ENCODE results near the gene MVP. TPM values are rescaled to one million over a fixed set of nuclear protein-coding genes. Genes with fewer than 3 reads are reported as not detected.
"Not testable (repeated sequence)": the region's sequence is repeated elsewhere in the genome, so short reads cannot be mapped to it uniquely, and the experiment has no call there.

Gene MVP
- total and polyA plus RNA-seq, 7 donors = 17.6 to 75.9 (median 34.3) TPM

DNA sequence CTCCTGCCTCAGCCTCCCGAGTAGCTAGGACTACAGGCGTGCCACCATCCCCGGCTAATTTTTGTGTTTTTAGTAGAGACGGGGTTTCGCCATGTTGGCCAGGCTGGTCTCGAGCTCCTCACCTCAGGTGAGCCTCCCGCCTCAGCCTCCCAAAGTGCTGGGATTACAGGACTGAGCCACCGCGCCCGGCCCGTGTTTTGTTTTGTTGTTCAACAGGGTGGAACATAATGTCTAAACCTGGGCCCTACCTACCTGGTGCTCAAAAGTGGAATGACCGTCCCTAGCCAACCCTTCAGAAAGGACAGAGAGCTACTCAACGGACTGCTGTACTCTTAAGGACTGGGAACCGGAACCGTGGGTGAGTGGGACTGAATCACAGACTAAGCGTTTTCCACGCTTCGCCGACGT is 30.5 kb upstream of the MVP start:
- ATAC-seq (no peak), DNase-seq (no peak)
- intact Hi-C loops (cut with DNase I) = loop anchor here (5.0 to 10.0 kb wide), 2 partner anchors 85 to 213 kb away; no protein-coding TSS in a partner anchor

DNA sequence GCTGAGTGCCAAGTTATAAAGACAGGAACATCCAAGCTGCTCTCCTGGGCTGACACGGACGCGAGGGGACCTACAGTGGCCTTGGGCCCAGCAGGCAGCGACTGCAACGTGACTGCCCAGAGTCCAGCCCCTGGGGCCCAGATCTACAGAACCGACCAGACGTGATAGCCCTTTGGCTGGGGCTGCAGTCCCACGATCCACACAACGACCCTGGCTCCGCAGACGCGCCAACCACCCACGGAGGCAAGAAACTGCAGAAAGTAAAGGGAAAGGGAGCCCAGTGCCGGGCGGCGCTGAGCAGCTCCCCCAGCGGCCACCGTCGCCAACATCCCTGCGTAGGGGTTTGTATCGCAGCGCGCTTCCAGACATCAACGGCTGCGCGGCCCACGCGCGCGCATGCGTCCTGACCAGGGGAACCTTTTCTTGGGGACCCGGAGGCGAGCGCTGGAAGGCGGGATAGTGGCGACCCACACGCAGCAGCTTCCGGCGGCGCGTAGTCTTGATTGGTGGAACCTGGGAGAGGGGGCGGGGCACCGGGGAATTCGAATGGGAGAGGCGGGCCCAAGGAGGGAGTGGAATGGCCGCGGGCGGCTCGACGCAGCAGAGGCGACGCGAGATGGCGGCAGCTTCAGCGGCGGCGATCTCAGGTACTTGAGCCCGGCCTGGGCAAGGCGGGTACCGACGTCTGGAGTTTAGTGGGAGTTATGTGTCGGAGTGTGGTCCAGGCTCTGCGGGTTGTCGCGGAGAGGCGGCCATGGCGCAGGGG is 29.9 kb upstream of the MVP start, which contains the start of gene KIF22:
Gene KIF22 (plus strand): TSS at position 569 of the 766 bp plus-strand sequence. CDS start 9 bp downstream, at position 578.
- WGBS, 3 donors = 0 to 1% (median 0%) methylated on average over 54 to 67 of the region's 67 CpGs

More for the DNA sequence above, 30.5 kb upstream of the MVP start:
- Histone ChIP-seq H3K36me3 (ENCODE audit: insufficient read depth in 1 of 2, low read depth in 1 of 2) (no peaks in the 10 kb centered on the region), H3K27ac (peak overlapping the region; percentile 91), H3K4me3 (peak overlapping the region; percentile 83), H3K27me3 (ENCODE audit: insufficient read depth in 3 of 3, low read length in 2 of 3) (no peaks in the 10 kb centered on the region), H3K4me1 (peaks cover 20% of the 10 kb centered on the region), H3K9me3 (no peaks in the 10 kb centered on the region)
- WGBS, 3 donors = 51 to 56% (median 52%) methylated on average over 20 of the region's 20 CpGs
- TF ChIP-seq, protein P1, sequence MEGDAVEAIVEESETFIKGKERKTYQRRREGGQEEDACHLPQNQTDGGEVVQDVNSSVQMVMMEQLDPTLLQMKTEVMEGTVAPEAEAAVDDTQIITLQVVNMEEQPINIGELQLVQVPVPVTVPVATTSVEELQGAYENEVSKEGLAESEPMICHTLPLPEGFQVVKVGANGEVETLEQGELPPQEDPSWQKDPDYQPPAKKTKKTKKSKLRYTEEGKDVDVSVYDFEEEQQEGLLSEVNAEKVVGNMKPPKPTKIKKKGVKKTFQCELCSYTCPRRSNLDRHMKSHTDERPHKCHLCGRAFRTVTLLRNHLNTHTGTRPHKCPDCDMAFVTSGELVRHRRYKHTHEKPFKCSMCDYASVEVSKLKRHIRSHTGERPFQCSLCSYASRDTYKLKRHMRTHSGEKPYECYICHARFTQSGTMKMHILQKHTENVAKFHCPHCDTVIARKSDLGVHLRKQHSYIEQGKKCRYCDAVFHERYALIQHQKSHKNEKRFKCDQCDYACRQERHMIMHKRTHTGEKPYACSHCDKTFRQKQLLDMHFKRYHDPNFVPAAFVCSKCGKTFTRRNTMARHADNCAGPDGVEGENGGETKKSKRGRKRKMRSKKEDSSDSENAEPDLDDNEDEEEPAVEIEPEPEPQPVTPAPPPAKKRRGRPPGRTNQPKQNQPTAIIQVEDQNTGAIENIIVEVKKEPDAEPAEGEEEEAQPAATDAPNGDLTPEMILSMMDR (IDR thresholded peaks at IDR 0.05) = no peak

DNA sequence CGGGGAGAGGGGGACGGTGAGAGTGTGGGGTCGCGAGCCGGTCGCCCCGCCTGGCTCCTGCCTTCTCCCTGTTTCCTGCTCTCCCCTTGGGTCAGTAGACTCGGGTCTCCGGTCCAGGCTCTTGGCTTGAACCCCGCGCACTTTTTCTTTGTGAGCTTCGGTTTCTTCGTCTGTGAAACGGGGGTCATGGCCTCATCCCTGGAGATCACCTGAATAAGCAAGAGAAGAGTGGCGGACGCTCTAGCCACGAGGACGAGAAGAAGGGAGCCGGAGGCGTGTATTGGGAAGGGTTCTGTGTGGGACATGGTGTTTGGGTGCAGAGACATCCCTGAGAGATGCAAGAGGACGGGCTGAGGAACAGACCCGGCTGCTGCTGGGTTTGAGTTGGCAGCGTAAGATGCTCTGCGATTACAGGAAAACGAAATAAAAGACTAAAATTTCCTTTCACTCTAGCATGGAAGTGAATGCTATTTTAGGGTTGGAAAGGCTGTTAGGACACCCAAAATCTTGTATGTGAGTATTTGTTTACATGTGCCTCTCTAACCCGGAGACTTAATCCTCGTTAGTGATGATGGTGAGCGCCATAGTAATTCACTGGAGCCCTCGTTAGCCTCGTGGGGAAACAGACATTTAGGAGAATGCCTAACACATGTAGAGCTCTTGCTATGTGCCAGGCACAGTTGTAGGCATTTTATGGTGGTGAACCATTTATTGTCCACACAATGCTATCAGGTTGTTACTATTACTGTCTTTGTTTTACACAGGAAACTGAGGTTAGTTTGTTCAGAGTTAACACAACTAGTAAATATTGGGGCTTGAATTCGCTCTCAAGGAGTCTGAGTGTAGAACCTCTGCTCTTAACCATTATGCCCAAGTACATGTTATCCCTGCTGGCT is 29.1 kb upstream of the MVP start:
- no peaks in the 10 kb centered on the region for H3K36me3 ChIP-seq (ENCODE audit: insufficient read depth in 1 of 2, low read depth in 1 of 2)
- H3K27ac ChIP-seq = peak overlapping the region; percentile 58
- no peaks in the 10 kb centered on the region for H3K27me3 ChIP-seq (ENCODE audit: insufficient read depth in 3 of 3, low read length in 2 of 3)
- ATAC-seq (no peak), DNase-seq (no peak)
- intact Hi-C loops (cut with DNase I) = loop anchor here in 1 of 2 donors (5.0 kb wide), 1 partner anchor 211 kb away; no protein-coding TSS in a partner anchor
- TF ChIP-seq, protein P1 (IDR thresholded peaks at IDR 0.05) = no peak
- 2 to 3% (median 2%) methylated on average over 27 to 31 of the region's 31 CpGs for WGBS, 3 donors
- no peaks in the 10 kb centered on the region for H3K9me3 ChIP-seq
- H3K4me3 ChIP-seq = peak overlapping the region; percentile 83
- peaks cover 18% of the 10 kb centered on the region for H3K4me1 ChIP-seq

More for the DNA sequence above, 29.9 kb upstream of the MVP start, which contains the start of gene KIF22:
- ATAC-seq (peak; percentile 99 to 100 (median 99)), DNase-seq (peak; percentile 99 to 100)
- peaks cover 18% of the 10 kb centered on the region for H3K4me1 ChIP-seq
- H3K9me3 ChIP-seq = no peaks in the 10 kb centered on the region
- intact Hi-C loops (cut with DNase I) = loop anchor here in 1 of 2 donors (5.0 kb wide), 1 partner anchor 212 kb away; no protein-coding TSS in a partner anchor
- TF ChIP-seq, protein P1 (IDR thresholded peaks at IDR 0.05) = peak; percentile 68
- no peaks in the 10 kb centered on the region for H3K36me3 ChIP-seq (ENCODE audit: insufficient read depth in 1 of 2, low read depth in 1 of 2)
- H3K27me3 ChIP-seq (ENCODE audit: insufficient read depth in 3 of 3, low read length in 2 of 3) = no peaks in the 10 kb centered on the region
- H3K27ac ChIP-seq = peak within 1 kb of the TSS; percentile 91
- peak within 1 kb of the TSS; percentile 83 for H3K4me3 ChIP-seq

DNA sequence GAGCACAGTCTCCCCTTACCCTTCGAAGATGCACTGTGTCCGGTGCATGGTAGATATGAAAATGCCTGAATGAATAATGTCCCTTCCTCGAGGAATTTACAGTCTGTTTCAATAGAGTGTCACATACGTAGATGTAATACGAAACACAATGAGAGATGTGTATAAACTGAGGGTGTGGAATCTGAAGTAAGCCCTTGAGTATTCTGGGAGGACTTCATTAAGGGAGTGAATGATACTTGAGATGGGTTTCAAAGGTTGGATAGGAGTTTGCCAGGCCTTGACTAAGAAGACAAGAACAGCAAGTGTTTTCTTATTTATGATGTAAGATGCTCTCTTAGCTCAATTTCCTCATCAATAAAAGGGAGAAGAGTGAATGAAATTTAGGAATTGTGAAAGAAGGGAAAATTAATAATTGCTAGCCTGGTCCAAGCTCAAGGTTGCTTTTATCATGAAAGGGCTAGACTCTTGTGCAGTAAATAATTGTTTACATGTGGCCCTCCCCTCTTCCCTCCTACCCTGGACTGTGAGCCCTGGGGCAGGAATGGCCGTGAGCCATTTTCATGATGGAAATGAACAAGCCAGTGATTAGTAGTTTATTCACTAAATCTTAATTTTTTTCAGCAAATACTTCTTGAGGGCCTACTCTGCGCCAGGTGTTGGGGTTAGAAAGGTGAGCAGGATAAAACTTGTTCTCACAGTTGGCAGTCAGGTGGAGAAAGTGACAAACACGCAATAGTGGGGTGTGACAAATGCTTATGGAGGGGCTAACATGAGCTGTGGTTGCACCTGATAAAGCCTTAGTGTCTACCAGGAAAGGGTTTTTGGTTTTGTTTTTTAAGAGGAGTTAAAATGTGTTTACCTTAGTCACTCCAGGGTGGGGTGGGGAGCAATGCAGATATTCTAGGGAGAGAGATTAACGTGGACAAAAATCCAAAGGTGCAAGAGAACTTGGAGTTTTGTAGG is 28.1 kb upstream of the MVP start:
- ATAC-seq = no peak
- no peak for DNase-seq
- Histone ChIP-seq H3K9me3 (no peaks in the 10 kb centered on the region), H3K4me3 (peak overlapping the region; percentile 83), H3K36me3 (ENCODE audit: insufficient read depth in 1 of 2, low read depth in 1 of 2) (peaks cover 0 to 4% of the 10 kb centered on the region in 2 donors), H3K27ac (no peak overlapping the region), H3K4me1 (peaks cover 18% of the 10 kb centered on the region), H3K27me3 (ENCODE audit: insufficient read depth in 3 of 3, low read length in 2 of 3) (no peaks in the 10 kb centered on the region)
- intact Hi-C loops (cut with DNase I) = loop anchor here in 1 of 2 donors (5.0 kb wide), 1 partner anchor 210 kb away; no protein-coding TSS in a partner anchor
- TF ChIP-seq, protein P1 (IDR thresholded peaks at IDR 0.05) = no peak
- WGBS, 3 donors = 70 to 77% (median 73%) methylated on average over 9 of the region's 9 CpGs

DNA sequence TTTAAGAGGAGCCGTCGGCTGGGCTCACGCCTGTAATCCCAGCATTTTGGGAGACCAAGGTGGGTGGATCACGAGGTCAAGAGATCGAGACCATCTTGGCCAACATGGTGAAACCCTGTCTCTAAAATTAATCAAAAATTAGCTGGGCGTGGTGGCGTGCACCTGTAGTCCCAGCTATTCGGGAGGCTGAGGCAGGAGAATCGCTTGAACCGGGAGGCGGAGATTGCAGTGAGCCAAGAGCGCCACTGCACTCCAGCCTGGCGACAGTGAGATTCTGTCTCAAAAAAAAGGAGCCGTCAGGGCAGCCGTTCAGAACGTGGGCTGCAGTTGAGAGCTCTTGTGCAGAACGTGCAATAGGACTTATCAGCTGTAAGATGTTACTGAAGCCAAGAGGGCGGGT is 27.1 kb upstream of the MVP start:
- not testable (repeated sequence) for H3K27me3 ChIP-seq (ENCODE audit: insufficient read depth in 3 of 3, low read length in 2 of 3); H3K27ac ChIP-seq; H3K9me3 ChIP-seq; ATAC-seq; DNase-seq; H3K4me3 ChIP-seq
- Histone ChIP-seq H3K4me1 (peaks cover 18% of the 10 kb centered on the region), H3K36me3 (ENCODE audit: insufficient read depth in 1 of 2, low read depth in 1 of 2) (peaks cover 0 to 12% of the 10 kb centered on the region in 2 donors)
- 88 to 90% (median 89%) methylated on average over 18 of the region's 18 CpGs for WGBS, 3 donors
- intact Hi-C loops (cut with DNase I) = loop anchor here in 1 of 2 donors (5.0 kb wide), 1 partner anchor 209 kb away; no protein-coding TSS in a partner anchor
